Activated CD8-positive, alpha-beta memory T cell treated with anti-CD3 and anti-CD28 coated beads, Interleukin-2, amount 50 U/mL, for 4 hours (primary cell): ENCODE results near the gene ZSWIM7.
"Not testable (repeated sequence)": the region's sequence is repeated elsewhere in the genome, so short reads cannot be mapped to it uniquely, and the experiment has no call there.

Experiments
- DNase-seq: peaks from one replicate; pipeline ENCODE4 v3.0.0-alpha.2; 2020

The ZSWIM7 gene

DNA sequence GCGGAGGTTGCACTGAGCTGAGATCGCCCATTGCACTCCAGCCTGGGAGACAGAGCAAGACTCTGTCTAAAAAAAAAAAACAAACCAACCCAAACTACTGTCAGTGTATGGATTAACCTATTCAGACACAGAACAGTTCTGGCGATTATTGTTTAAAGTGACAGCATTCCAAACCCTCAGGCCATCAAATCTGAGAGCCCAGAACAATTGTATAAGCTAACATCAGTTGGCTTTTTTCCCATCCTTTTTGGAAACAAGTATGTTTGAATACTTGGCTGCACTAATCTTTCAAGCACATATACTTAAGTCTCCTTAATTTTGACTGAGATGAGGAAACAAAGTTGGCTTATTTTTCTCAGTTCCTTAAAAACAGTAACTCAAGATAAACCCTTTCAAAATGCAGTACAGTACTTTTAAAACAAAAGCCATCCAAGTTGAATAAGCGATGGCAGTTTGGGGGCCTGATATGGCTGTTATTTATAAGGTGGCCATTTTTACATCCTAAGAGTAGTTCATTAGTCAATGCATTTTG, 1.4 kb downstream of the ZSWIM7 start:
- no peak for DNase-seq

GRCh38 chr17:15996322-15996721, 3.2 kb downstream of the ZSWIM7 start:
- no peak for DNase-seq

- DNase-seq, result no peak
Measured at GRCh38 chr17:15981646-15982580, 17.6 kb downstream of the ZSWIM7 start.

- peak; percentile 27 for DNase-seq
Measured at GRCh38 chr17:15981208-15981607, 18.3 kb downstream of the ZSWIM7 start.

- not testable (repeated sequence) for DNase-seq
Measured at GRCh38 chr17:15979013-15979412, 20.5 kb downstream of the ZSWIM7 start.

GRCh38 chr17:15978606-15979005, 20.9 kb downstream of the ZSWIM7 start:
- no peak for DNase-seq

DNA sequence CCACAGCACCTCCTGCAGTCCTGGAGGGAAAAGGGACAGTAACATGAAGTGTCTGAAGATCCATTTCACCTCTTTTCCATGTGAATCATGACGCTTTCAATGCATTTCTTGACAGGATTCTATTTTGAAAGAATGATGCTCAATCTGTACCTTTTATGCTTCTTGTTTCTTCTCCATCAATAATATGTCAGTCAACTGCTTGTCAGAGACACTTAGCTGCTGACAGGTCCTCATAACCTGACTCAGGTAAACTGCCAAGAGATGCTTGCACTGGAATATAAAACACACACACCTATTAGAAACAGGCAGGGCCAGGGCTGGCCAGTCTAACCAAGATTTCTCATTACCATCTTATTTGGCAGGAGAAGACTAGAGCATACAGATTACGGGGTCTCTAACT, 21.6 kb downstream of the ZSWIM7 start:
- DNase-seq, result no peak

- DNase-seq, result no peak
Measured at GRCh38 chr17:15973834-15974233, 25.7 kb downstream of the ZSWIM7 start.

DNA sequence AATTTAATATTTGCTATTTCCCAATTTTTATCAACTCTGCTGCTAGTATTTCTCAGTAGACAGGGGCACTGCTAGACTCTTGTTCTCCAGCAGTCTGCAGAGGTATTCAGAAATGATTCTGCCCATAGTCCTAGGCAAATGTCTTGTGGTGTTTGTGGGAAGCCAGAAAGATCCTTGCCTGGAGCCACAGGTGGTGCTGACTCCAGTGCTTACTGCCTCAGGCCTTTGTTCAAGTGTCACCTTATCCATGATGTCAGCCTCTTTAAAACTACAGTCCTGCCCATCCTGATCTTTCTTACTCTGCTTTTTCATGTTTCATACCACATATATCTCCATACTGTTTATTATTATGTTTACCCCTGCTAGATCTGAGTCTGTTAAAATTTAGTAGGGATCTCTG, 26.5 kb downstream of the ZSWIM7 start:
- DNase-seq, result no peak

DNA sequence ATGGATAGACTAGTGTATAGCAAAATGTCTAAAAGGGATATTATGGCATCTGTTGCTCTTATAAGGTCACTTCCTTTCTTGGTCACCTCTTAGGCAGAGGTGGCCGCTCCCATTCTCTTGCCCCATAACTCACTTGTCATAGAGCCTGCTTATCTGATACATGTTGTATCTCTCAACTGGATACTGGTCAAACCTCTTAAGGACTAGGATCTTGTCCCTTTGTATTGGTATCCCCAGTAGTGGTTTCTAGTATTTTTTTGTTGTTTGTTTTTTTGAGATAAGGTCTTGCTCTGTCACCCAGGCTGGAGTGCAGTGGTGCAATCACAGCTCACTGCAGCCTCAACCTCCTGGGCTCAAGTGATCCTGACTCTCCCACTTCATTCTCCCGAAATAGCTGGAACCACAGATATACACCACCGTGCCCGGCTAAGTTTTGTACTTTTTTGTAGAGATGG, 27.0 kb downstream of the ZSWIM7 start:
- no peak for DNase-seq

DNA sequence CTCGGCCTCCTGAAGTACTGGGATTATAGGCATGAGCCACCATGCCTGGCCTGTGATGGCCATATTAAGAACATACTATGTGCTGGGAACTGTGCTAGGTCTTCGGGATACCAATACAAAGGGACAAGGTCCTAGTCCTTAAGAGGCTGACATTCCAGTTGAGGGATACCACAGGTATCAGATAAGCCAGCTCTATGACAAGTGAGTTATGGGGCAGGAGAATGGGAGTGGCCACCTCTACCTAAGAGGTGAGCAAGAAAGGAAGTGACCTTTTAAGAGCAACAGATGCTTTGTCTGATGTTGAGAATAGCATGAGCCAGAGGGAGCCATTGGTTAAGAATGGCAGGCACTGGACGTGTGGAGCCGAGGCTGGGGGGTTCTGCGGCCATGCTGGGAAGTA, 27.6 kb downstream of the ZSWIM7 start:
- no peak for DNase-seq

DNA sequence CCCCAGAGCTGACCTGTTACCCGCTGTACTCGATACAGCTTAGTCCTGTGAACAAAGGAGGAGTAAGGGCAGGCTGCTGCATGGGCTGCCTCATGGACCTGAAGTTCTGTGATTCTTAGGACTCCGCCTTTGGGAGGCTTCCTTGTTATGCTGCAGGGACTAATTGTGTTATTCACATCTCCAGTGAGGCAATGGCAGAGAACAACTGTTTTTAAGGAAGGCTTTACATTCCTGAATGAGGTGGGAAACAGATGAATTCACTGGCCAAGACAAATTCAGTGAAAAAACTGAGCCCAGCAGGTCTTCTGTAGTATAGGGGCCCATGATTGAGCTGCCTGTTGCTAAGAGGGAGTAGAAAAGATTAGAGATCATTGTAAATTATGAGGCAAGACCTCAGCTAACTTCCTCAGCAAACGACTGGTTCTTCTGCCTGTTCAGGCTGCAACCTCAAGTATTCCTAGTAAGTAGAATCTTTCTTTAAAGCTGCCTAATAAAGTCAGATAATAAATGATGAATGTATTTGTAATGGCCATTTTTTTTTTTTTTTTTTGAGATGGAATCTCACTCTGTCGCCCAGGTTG, 28.3 kb downstream of the ZSWIM7 start:
- no peak for DNase-seq

- DNase-seq, result no peak
Measured at GRCh38 chr17:15970500-15970899, 29.0 kb downstream of the ZSWIM7 start.

- no peak for DNase-seq
Measured at GRCh38 chr17:15969463-15969862, 30.0 kb downstream of the ZSWIM7 start.

DNA sequence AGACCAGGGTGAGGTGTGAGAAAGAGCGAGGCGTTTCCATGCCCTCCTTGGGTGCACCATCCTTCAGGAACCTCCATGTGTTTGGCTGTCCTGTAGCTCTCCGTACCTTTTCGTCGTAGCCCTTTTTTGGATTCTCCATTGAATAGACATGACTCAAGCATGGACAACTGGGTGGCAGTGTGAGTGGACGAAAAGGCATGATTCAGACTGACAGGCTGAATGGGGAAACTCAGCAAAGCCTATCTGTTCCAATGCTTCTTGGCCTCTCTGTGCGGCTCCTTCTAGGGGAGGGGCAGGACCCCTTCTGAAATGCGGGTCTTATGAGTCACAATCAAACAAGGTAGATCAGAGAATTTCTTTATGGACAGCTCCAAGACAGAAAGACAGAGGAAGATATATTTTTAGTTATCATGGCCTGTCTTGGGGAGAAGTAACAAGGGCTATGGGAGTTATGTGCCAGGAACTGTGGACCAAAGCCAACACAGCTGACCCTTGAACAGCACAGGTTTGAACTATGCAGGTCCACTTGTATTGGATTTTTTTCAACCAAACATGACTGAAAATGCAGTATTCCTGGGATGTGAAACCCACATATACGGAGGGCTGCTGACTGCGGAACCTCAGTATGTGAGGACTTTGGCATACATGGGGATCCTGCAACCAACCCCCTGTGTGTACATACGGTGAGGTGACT, 31.7 kb downstream of the ZSWIM7 start:
- DNase-seq, result no peak

GRCh38 chr17:15966879-15967248, 32.6 kb downstream of the ZSWIM7 start:
- no peak for DNase-seq

- no peak for DNase-seq
Measured at GRCh38 chr17:15966183-15966878, 33.2 kb downstream of the ZSWIM7 start.

DNA sequence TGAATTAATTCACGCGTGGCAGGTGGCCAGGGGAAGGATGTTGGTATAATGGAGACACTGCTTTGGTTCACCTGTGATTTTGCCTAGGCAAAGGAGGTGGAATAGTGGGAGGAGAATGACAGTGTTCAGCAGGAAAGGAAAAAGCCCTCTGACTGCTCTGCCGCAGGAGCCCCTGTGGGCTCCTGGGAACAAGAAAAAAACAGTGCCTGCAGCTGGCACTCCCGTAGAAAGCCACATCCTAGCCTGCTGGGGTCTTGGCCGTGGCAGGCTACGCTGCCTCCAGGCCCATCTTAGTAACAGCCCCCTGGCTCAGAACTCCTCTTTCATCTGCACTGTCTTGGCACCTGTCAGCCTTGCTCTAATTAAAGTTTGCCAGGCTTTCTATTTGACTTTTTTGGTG, 34.0 kb downstream of the ZSWIM7 start:
- DNase-seq, result no peak

GRCh38 chr17:15963670-15964110, 35.8 kb downstream of the ZSWIM7 start:
- no peak for DNase-seq

DNA sequence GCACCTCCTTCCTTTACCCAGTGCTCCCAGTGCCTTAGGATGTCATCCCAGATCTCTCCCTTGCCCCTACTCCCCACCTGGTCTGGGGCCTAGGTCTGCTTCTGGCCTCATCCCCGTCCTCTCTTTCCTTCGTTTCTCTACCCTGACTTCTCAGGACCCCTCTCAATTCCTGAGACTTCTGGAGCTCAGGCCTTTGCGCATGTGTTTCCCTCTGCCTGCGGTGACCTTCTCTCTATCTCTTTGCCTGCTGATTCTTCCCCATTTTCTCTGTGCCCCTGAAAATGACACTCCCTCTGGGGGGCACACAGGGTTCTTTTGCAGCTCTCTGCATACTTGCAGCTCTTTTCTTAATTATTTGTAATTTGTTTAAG, 41.0 kb downstream of the ZSWIM7 start:
- no peak for DNase-seq

GRCh38 chr17:15957608-15958307, 41.7 kb downstream of the ZSWIM7 start:
- DNase-seq, result no peak

DNA sequence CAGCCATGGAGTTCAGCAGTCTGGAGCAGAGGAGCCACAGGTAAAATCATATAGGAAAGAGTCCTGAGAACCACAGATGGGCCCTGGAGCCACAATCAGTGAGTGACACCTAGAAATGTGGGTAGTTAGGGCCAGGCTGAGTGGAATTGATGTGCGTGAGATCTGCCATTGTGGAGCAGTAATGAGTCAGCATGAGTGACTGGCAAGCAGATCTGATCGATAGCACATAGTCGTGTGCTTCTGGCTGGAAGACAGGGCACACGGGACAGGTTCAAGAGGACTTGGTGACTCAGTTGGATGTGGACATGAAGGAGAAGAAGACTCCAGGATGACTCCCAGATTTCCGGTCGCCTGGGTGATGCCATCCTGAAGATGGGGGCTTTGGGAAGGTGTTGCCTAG, 42.3 kb downstream of the ZSWIM7 start:
- no peak for DNase-seq
